ENCODE results near the gene SMIM15.

The SMIM15 gene

DNA sequence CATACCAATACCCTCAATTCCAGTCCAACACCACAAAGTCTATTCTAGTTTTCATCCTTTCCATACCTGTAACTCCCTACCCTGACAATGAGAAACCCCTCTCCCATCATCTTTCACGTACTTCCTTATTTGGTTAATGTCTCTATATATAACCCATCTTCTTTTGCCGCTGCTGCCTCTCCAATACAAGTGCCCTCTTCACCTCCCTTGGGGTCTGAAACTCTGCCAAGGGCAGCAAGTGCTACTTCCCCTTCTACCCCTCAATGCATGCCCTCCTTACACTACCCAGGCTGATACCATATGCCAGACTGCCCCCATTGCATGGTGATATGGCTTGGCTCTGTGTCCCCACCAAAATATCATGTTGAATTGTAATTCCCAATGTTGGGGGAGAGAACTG lies 24.4 kb upstream of the SMIM15 start:
- H3K4me1 ChIP-seq (ENCODE audit: control insufficient read depth, insufficient read depth, low read length): no peaks in the 10 kb centered on the region
- POLR2A ChIA-PET: no interaction called here
- CTCF ChIA-PET: no interaction called here
- TF ChIP-seq ZNF366 (tag by site-specific recombination; conservative IDR thresholded peaks at IDR 0.05) (no peak), ZNF521 (tag by site-specific recombination; IDR thresholded peaks at IDR 0.05) (no peak), ZNF555 (tag by site-specific recombination; conservative IDR thresholded peaks at IDR 0.05) (no peak), ZNF175 (tag by site-specific recombination; IDR thresholded peaks at IDR 0.05) (no peak), SP2 (tag by site-specific recombination; IDR thresholded peaks at IDR 0.05) (no peak), ZNF202 (tag by site-specific recombination; IDR thresholded peaks at IDR 0.05; ENCODE audit: borderline replicate concordance) (no peak), ZNF768 (tag by site-specific recombination; IDR thresholded peaks at IDR 0.05) (no peak), ZNF658 (tag by site-specific recombination; IDR thresholded peaks at IDR 0.05) (no peak), ZNF433 (tag by site-specific recombination; IDR thresholded peaks at IDR 0.05; ENCODE audit: low read depth) (no peak), ZIC2 (tag by site-specific recombination; IDR thresholded peaks at IDR 0.05) (no peak)
- TF ChIP-seq, protein P1, sequence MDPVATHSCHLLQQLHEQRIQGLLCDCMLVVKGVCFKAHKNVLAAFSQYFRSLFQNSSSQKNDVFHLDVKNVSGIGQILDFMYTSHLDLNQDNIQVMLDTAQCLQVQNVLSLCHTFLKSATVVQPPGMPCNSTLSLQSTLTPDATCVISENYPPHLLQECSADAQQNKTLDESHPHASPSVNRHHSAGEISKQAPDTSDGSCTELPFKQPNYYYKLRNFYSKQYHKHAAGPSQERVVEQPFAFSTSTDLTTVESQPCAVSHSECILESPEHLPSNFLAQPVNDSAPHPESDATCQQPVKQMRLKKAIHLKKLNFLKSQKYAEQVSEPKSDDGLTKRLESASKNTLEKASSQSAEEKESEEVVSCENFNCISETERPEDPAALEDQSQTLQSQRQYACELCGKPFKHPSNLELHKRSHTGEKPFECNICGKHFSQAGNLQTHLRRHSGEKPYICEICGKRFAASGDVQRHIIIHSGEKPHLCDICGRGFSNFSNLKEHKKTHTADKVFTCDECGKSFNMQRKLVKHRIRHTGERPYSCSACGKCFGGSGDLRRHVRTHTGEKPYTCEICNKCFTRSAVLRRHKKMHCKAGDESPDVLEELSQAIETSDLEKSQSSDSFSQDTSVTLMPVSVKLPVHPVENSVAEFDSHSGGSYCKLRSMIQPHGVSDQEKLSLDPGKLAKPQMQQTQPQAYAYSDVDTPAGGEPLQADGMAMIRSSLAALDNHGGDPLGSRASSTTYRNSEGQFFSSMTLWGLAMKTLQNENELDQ (tag by site-specific recombination; IDR thresholded peaks at IDR 0.05; ENCODE audit: low read depth): no peak
- TF ChIP-seq, protein P2, sequence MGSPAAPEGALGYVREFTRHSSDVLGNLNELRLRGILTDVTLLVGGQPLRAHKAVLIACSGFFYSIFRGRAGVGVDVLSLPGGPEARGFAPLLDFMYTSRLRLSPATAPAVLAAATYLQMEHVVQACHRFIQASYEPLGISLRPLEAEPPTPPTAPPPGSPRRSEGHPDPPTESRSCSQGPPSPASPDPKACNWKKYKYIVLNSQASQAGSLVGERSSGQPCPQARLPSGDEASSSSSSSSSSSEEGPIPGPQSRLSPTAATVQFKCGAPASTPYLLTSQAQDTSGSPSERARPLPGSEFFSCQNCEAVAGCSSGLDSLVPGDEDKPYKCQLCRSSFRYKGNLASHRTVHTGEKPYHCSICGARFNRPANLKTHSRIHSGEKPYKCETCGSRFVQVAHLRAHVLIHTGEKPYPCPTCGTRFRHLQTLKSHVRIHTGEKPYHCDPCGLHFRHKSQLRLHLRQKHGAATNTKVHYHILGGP (tag by site-specific recombination; IDR thresholded peaks at IDR 0.05): no peak
- H3K4me3 ChIP-seq (ENCODE audit: low read depth, low read length): no peak overlapping the region
- H3K36me3 ChIP-seq (ENCODE audit: control insufficient read depth in 2 of 2, insufficient read depth in 1 of 2, low read length in 2 of 2): no peaks in the 10 kb centered on the region
- no peak overlapping the region for H3K27ac ChIP-seq (ENCODE audit: extremely low read depth, low read depth, low read length)
- no peaks in the 10 kb centered on the region for H3K9me3 ChIP-seq (ENCODE audit: control insufficient read depth, insufficient read depth, low read depth, low read length)

DNA sequence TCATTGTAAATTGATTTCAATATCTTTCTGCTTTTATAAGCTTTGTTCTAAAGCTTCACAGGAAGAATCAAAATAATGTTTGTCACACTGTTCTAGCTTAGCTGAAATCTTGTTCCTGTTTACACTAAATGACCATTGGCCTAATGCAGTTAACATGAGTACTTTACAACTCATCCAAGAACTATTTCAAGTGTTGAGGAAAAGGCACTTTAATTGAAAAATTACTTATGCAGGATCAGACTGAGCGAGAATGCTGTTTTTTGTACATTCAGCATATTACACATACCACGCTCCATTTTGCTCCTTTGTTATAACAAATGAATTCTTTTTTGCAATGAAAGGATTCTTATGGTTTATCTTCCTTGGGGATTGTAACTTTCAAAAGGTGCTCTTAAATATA lies 22.4 kb upstream of the SMIM15 start:
- H3K4me3 ChIP-seq (ENCODE audit: low read depth, low read length): no peak overlapping the region
- ChIA-PET POLR2A (no interaction called here), CTCF (interaction anchor here (0.6 kb wide), 1 partner anchor 507 kb away, joined by 3 read pairs; no protein-coding TSS in a partner anchor)
- TF ChIP-seq ZNF214 (tag by site-specific recombination; IDR thresholded peaks at IDR 0.05; ENCODE audit: borderline replicate concordance) (no peak), ZNF433 (tag by site-specific recombination; IDR thresholded peaks at IDR 0.05; ENCODE audit: low read depth) (no peak), HOXA7 (CRISPR knock-in tag; IDR thresholded peaks at IDR 0.05; ENCODE audit: borderline replicate concordance) (no peak)
- H3K4me1 ChIP-seq (ENCODE audit: control insufficient read depth, insufficient read depth, low read length): no peaks in the 10 kb centered on the region
- no peaks in the 10 kb centered on the region for H3K9me3 ChIP-seq (ENCODE audit: control insufficient read depth, insufficient read depth, low read depth, low read length)
- H3K36me3 ChIP-seq (ENCODE audit: control insufficient read depth in 2 of 2, insufficient read depth in 1 of 2, low read length in 2 of 2): no peaks in the 10 kb centered on the region
- no peak overlapping the region for H3K27ac ChIP-seq (ENCODE audit: extremely low read depth, low read depth, low read length)

DNA sequence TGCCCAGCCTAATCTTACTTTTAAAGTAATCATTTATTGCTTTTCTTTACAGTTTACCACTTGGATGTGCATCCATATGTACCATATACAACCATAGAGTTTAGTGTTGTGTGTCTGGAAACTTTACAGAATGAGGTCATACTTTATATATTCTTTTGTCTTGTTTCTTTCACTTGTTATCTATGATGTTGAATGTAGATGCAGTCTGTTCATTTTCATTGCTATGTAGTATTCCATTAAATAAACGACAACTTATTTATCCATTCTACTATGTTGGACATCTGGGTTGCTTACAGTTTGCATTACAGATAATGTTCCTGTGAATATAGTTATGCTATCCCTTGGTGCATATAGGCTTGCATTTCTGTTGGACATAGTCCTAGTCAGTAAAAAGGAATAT lies 21.3 kb upstream of the SMIM15 start:
- CTCF ChIA-PET: interaction anchor here (0.6 kb wide), 1 partner anchor 507 kb away, joined by 3 read pairs; no protein-coding TSS in a partner anchor

More for the DNA sequence above, 21.3 kb upstream of the SMIM15 start:
- POLR2A ChIA-PET: no interaction called here
- H3K4me1 ChIP-seq (ENCODE audit: control insufficient read depth, insufficient read depth, low read length): no peaks in the 10 kb centered on the region
- H3K36me3 ChIP-seq (ENCODE audit: control insufficient read depth in 2 of 2, insufficient read depth in 1 of 2, low read length in 2 of 2): no peaks in the 10 kb centered on the region
- no peak overlapping the region for H3K27ac ChIP-seq (ENCODE audit: extremely low read depth, low read depth, low read length)
- no peaks in the 10 kb centered on the region for H3K9me3 ChIP-seq (ENCODE audit: control insufficient read depth, insufficient read depth, low read depth, low read length)
- no peak overlapping the region for H3K4me3 ChIP-seq (ENCODE audit: low read depth, low read length)
- TF ChIP-seq GFI1B (tag by site-specific recombination; IDR thresholded peaks at IDR 0.05) (no peak), SP7 (tag by site-specific recombination; IDR thresholded peaks at IDR 0.05) (no peak), ZNF211 (tag by site-specific recombination; IDR thresholded peaks at IDR 0.05; ENCODE audit: low read depth) (no peak), ZNF433 (tag by site-specific recombination; IDR thresholded peaks at IDR 0.05; ENCODE audit: low read depth) (no peak), ZNF654 (tag by site-specific recombination; IDR thresholded peaks at IDR 0.05; ENCODE audit: low read depth) (no peak), ZNF146 (tag by site-specific recombination; IDR thresholded peaks at IDR 0.05) (peak; percentile 54; the same call in 1 of the 2 replicates), ZNF623 (tag by site-specific recombination; IDR thresholded peaks at IDR 0.05) (no peak)
- TF ChIP-seq, protein P3, sequence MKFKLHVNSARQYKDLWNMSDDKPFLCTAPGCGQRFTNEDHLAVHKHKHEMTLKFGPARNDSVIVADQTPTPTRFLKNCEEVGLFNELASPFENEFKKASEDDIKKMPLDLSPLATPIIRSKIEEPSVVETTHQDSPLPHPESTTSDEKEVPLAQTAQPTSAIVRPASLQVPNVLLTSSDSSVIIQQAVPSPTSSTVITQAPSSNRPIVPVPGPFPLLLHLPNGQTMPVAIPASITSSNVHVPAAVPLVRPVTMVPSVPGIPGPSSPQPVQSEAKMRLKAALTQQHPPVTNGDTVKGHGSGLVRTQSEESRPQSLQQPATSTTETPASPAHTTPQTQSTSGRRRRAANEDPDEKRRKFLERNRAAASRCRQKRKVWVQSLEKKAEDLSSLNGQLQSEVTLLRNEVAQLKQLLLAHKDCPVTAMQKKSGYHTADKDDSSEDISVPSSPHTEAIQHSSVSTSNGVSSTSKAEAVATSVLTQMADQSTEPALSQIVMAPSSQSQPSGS (tag by site-specific recombination; IDR thresholded peaks at IDR 0.05; ENCODE audit: low read depth): peak; percentile 25; the same call in 1 of the 2 replicates

All from HEK293 (cell line).